GM20431 (cell line): ENCODE results near the gene MRPL2.

Source experiments
- in situ Hi-C: fragments of 300-500 bp; cut with MseI, MboI; formaldehyde crosslinking; loops from one replicate; pipeline ENCODE4 v1.15.0; 2020; ENCODE audit warnings: low sequenced_read_pairs; ENCODE audit not compliant: unreplicated experiment

Gene MRPL2

GRCh38 chr6:43021270-43022047, 37.8 kb downstream of the MRPL2 start, which contains the start of gene RRP36:
TSS of gene RRP36 (plus strand) at chr6:43021623. CDS start at chr6:43021655, 32 bp downstream.
- in situ Hi-C loops: no loop called here

- in situ Hi-C loops: no loop called here
Measured at GRCh38 chr6:43020847-43021246, 38.4 kb downstream of the MRPL2 start.

GRCh38 chr6:43020052-43020705, 39.1 kb downstream of the MRPL2 start:
- in situ Hi-C loops: no loop called here

GRCh38 chr6:43019152-43019551, 40.1 kb downstream of the MRPL2 start:
- in situ Hi-C loops: no loop called here

GRCh38 chr6:43016943-43017334, 42.3 kb downstream of the MRPL2 start:
- in situ Hi-C loops: no loop called here

- in situ Hi-C loops: no loop called here
Measured at GRCh38 chr6:43016176-43016942, 42.9 kb downstream of the MRPL2 start.

- in situ Hi-C loops: no loop called here
Measured at GRCh38 chr6:43014434-43014909, 44.8 kb downstream of the MRPL2 start.

- in situ Hi-C loops: no loop called here
Measured at GRCh38 chr6:43013843-43014433, 45.3 kb downstream of the MRPL2 start, which contains the start of the genes KLHDC3 and MEA1. TSS of gene KLHDC3 (plus strand) at chr6:43014249. CDS start at chr6:43017193, 2,944 bp downstream. TSS of gene MEA1 (minus strand) at chr6:43013946. CDS start at chr6:43013813, 133 bp downstream.

GRCh38 chr6:43013097-43013842, 46.0 kb downstream of the MRPL2 start:
- in situ Hi-C loops: no loop called here

- in situ Hi-C loops: no loop called here
Measured at GRCh38 chr6:43012364-43012763, 46.9 kb downstream of the MRPL2 start.

- in situ Hi-C loops: no loop called here
Measured at GRCh38 chr6:43011207-43011606, 48.0 kb downstream of the MRPL2 start.

- in situ Hi-C loops: no loop called here
Measured at GRCh38 chr6:43009124-43009523, 50.1 kb downstream of the MRPL2 start.

GRCh38 chr6:43007126-43007525, 52.1 kb downstream of the MRPL2 start:
- in situ Hi-C loops: no loop called here

GRCh38 chr6:43006251-43006650, 53.0 kb downstream of the MRPL2 start:
- in situ Hi-C loops: no loop called here

GRCh38 chr6:43005844-43006243, 53.4 kb downstream of the MRPL2 start:
- in situ Hi-C loops: no loop called here
